GM20431 (cell line): ENCODE results near the gene DACT1.

Experiments used
- in situ Hi-C: fragments of 300-500 bp; cut with MseI, MboI; formaldehyde crosslinking; loops from one replicate; pipeline ENCODE4 v1.15.0; 2020; ENCODE audit warnings: low sequenced_read_pairs; ENCODE audit not compliant: unreplicated experiment

DACT1 gene

GRCh38 chr14:58662759-58663158 lies 25.0 kb downstream of the DACT1 start:
- in situ Hi-C loops = no loop called here

- in situ Hi-C loops = no loop called here
Measured at GRCh38 chr14:58663494-58664111, 25.8 kb downstream of the DACT1 start.

- in situ Hi-C loops = no loop called here
Measured at GRCh38 chr14:58665773-58666500, 28.2 kb downstream of the DACT1 start.

GRCh38 chr14:58666737-58667136 lies 29.0 kb downstream of the DACT1 start:
- in situ Hi-C loops = no loop called here

- in situ Hi-C loops = no loop called here
Measured at GRCh38 chr14:58667900-58668299, 30.1 kb downstream of the DACT1 start.

GRCh38 chr14:58668848-58669480 lies 31.2 kb downstream of the DACT1 start:
- in situ Hi-C loops = no loop called here

- in situ Hi-C loops = no loop called here
Measured at GRCh38 chr14:58669556-58670200, 31.9 kb downstream of the DACT1 start.

- in situ Hi-C loops = no loop called here
Measured at GRCh38 chr14:58671024-58671423, 33.3 kb downstream of the DACT1 start.

- in situ Hi-C loops = no loop called here
Measured at GRCh38 chr14:58671436-58671835, 33.7 kb downstream of the DACT1 start.

- in situ Hi-C loops = no loop called here
Measured at GRCh38 chr14:58673722-58674121, 36.0 kb downstream of the DACT1 start.

GRCh38 chr14:58677001-58677400 lies 39.2 kb downstream of the DACT1 start:
- in situ Hi-C loops = no loop called here

GRCh38 chr14:58677517-58677916 lies 39.8 kb downstream of the DACT1 start:
- in situ Hi-C loops = no loop called here

- in situ Hi-C loops = no loop called here
Measured at GRCh38 chr14:58677996-58678395, 40.2 kb downstream of the DACT1 start.

GRCh38 chr14:58680698-58681097 lies 42.9 kb downstream of the DACT1 start:
- in situ Hi-C loops = no loop called here

- in situ Hi-C loops = no loop called here
Measured at GRCh38 chr14:58687232-58687795, 49.6 kb downstream of the DACT1 start.

GRCh38 chr14:58690801-58691516 lies 53.2 kb downstream of the DACT1 start:
- in situ Hi-C loops = no loop called here

- in situ Hi-C loops = no loop called here
Measured at GRCh38 chr14:58693048-58693447, 55.3 kb downstream of the DACT1 start.

GRCh38 chr14:58695514-58695913 lies 57.8 kb downstream of the DACT1 start:
- in situ Hi-C loops = no loop called here

GRCh38 chr14:58697266-58697929 lies 59.6 kb downstream of the DACT1 start:
- in situ Hi-C loops = no loop called here
